ENCODE results near the gene SLC35F3.

- TF ChIP-seq FOXP1 (CRISPR knock-in tag; IDR thresholded peaks at IDR 0.05; ENCODE audit: borderline replicate concordance) = no peak
- no peak for TF ChIP-seq SP1 (CRISPR knock-in tag; conservative IDR thresholded peaks at IDR 0.05)
- TF ChIP-seq, protein P1, sequence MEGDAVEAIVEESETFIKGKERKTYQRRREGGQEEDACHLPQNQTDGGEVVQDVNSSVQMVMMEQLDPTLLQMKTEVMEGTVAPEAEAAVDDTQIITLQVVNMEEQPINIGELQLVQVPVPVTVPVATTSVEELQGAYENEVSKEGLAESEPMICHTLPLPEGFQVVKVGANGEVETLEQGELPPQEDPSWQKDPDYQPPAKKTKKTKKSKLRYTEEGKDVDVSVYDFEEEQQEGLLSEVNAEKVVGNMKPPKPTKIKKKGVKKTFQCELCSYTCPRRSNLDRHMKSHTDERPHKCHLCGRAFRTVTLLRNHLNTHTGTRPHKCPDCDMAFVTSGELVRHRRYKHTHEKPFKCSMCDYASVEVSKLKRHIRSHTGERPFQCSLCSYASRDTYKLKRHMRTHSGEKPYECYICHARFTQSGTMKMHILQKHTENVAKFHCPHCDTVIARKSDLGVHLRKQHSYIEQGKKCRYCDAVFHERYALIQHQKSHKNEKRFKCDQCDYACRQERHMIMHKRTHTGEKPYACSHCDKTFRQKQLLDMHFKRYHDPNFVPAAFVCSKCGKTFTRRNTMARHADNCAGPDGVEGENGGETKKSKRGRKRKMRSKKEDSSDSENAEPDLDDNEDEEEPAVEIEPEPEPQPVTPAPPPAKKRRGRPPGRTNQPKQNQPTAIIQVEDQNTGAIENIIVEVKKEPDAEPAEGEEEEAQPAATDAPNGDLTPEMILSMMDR (IDR thresholded peaks at IDR 0.05) = no peak
- TF ChIP-seq ATF2 (CRISPR knock-in tag; IDR thresholded peaks at IDR 0.05; ENCODE audit: borderline replicate concordance, low read depth) = no peak
- TF ChIP-seq JUN (CRISPR knock-in tag; IDR thresholded peaks at IDR 0.05) = no peak
- TF ChIP-seq, protein P2, sequence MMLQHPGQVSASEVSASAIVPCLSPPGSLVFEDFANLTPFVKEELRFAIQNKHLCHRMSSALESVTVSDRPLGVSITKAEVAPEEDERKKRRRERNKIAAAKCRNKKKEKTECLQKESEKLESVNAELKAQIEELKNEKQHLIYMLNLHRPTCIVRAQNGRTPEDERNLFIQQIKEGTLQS (CRISPR knock-in tag; conservative IDR thresholded peaks at IDR 0.05) = no peak
These were observed 366.2 kb downstream of the SLC35F3 start for GRCh38 chr1:234270581-234271242.
